Activated CD4-positive, CD25-positive, alpha-beta regulatory T cell treated with anti-CD3 and anti-CD28 coated beads, Interleukin-2, amount 50 U/mL, for 24 hours (primary cell): ENCODE measurements around the gene THUMPD3.

Experiments
- ATAC-seq, 2 donors: fragments of 150-1000 bp; cut with Tn5 transposase; one replicate each; pipeline ENCODE4 v1.10.0; 2021; ENCODE audit warnings: mild to moderate bottlenecking in 1 of 2, moderate library complexity in 1 of 2

THUMPD3 gene

GRCh38 chr3:9422712-9423424, 60.0 kb downstream of the THUMPD3 start:
- peak; percentile 48 to 74 for ATAC-seq

DNA sequence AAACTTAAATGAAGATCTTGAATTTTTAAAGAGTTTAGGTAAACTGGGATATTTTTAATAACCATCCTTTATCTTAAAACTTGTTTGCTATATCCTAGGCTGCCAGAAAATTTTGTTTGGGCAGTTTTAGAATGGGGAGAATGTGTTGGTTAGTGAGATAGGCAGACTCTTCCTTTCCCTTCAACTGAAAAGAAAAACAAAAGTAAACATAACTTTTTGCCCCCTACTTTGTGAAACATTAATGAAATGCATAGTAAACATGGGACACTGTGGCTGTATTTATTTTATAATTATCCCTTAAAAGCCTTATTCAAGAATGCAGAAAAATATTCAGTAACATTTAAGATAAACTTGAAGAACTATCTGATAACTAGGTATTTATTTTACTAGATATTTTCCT, 65.6 kb downstream of the THUMPD3 start:
- ATAC-seq = no peak

DNA sequence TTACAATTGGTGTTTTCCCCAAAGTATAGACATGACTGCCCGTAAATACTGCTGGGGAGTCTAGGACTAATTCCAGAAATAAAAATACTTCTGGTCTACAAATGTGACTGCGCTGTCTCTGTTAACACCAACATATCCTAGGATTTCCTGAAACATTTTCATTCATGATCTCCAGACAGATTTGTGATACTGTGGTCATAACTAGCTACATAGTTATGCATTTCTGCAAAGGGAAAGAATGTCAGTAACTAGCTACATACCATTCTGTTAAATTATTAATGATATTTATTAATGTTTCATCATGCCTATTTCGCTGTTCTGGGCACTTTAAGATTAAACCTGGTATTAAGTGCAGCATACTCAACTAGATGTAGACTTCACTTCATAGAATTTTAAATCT, 67.9 kb downstream of the THUMPD3 start:
- no peak for ATAC-seq

GRCh38 chr3:9433627-9434521, 71.0 kb downstream of the THUMPD3 start:
- no peak for ATAC-seq

DNA sequence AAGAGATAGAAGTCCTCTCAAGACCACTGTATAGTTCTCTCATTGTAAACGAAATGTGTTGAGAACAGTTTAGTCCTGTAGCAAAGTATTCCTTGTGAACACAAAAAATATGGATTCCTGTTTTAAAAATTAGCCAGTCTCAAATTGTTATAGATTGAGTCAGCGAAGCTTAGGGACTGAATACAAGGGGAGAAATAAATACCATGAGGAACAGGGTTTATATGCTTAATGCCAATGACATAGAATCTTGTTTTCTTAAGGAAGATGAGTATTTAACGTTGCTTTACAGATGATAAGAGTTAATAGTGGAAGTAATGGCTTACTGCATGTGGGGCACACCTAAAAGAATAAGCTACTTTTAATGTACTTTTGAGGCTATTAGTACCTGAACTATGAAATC, 72.5 kb downstream of the THUMPD3 start:
- ATAC-seq = no peak
